GM18499 (cell line): ENCODE data around the gene CECR2.

Experiments
- ATAC-seq: cut with Tn5 transposase; IDR thresholded peaks from one replicate; pipeline ENCODE4 v1.9.1; 2021; ENCODE audit warnings: moderate number of reproducible peaks; ENCODE audit not compliant: insufficient read depth, unreplicated experiment

The CECR2 gene

DNA sequence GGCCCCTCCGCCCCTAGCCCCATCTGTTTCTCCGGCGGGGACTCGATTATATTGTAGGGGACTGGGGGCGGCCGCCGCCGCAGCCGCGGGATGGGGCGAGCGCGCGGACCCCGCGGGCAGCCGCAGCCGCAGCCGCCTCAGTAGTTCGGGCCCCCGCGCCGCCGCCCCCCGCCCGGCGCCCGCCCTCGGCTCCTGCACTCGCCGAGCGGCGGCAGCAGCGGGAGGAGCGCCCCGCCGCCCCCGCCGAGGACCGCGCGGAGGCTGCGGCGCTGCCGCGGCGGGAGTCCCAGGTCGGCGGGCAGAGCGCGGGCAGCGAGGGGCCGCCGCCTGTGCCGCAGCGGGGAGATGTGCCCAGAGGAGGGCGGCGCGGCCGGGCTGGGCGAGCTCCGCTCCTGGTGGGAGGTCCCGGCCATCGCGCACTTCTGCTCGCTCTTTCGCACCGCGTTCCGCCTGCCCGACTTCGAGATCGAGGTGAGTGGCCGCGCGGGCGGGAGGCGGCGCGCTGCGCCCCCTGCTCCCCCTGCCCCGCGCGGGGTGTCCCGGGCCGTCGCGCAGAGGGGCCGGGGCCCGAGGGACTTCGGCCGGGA, at the start of gene CECR2:
Gene CECR2 (plus strand): TSS at position 22 of the 587 bp plus-strand sequence. CDS start 324 bp downstream, at position 346.
- ATAC-seq: no peak

DNA sequence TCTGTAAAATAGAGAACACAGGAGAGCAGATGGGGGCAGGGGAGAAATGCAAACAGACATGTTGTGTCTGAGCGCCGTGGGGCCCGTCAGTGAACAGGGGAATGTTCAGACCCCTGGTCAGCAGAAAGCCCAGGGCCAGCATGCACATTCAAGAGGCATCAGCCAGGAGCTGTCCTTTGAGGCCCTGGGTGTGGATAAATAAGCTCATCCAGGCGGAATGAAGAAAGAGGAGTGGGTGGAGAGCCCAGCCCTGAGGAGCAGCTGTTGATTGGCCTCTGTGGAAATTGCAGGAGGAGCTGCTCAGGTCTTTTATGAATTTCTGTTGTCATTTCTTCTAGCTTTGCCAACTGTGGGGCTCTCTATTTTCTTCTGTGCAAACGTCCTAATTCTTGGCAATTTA, 49.7 kb upstream of the CECR2 start:
- ATAC-seq: no peak

DNA sequence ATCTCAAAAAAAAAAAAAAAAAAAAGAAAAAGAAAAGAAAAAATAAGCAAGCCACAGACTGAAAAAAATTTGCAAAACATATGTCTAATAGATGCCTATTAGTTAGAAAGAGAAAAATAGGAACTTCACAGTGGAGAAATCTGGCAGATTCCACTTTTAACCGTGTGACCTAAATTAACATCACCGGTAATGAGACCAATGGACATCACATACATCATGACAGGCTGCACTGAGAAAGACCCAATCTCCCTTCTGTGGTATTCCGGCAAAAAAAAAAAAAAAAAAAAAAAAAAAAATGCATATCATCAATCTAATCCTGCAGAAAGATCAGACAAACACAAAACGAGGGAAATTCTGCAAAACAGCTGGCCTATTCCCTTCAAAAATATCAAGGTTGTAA, 46.7 kb upstream of the CECR2 start:
- ATAC-seq: no peak

DNA sequence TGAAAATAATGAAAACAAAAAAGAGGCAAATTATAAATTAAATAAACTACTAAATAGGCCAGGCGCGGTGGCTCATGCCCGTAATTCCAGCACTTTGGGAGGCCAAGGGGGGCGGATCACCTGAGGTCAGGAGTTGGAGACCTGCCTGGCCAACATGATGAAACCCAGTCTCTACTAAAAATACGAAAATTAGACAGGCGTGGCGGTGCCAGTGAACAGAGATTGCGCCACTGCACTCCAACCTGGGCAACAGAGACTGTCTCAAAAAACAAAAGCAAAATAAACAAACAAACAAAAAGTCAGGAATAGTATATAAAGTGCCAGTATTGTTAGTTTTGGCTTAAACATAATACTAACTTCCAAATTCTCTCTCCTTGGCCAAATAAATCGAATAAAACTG, 37.6 kb upstream of the CECR2 start:
- no peak for ATAC-seq

DNA sequence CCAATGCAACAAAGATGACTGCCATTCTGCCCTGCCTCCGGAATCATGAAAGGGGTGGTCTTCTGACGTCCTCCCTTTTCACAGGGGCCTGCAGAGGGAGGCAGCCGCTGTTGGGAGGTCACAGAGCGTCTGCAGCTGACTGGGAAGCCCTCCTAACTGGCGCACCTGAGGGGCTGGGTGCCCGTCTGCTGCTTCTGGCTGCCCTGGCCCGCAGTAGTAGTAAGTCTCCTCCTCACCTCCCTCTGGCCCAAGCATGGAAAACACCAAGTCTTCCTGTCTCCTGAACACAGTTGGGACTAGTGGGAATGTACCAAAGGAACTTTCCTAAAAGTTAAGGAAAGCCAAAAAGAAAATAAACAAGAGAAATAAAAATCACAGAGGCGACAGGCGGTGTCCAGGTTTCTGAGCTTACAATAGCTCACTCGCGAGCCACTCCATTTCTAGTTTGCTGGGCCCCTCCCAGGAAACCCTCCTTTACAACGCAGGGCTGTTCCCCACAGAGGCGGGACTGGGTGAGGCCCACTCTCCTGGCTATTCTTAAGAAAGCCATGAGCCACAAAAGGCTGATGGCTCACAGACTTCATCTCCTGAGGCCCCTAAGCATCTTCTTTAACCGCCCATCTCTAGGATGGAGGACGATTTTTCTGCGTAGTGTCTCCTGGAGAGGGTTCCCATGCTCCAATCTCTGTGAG, 37.0 kb upstream of the CECR2 start:
- no peak for ATAC-seq

DNA sequence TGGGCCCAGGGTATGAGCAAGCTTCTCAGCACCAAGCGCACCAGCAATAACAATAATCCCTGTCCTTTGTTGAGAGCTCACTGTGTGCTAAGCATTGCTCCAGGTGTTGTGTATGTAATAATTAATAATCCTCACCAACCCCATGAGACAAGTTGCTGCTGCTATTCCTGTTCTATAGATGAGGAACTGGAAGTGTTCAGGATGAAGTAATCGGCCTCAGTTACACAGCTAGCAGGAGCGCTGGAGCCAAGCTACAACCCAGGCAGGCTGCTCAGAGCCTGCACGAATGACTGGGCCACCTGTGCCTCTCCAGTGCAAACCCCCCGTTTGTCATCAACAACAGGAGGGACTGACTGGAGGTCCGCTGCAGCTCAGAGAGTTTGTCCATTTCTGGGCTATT, 35.2 kb upstream of the CECR2 start:
- ATAC-seq: no peak

DNA sequence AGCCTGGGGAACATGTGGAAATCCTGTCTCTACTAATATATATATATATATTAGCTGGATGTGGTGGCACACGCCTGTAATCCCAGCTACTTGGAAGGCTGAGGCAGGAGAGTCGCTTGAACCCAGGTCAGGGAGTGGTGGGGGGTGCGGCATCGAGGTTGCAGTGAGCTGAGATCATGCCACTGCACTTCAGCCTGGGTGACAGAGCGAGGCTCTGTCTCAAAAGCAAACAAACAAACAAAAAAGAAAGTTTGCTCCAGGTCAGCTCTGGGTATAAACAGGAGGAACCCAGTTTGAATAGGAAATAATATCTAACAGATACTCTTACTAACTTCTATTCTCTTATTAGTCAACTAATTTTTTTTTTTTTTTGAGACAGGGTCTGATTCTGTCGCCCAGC, 34.3 kb upstream of the CECR2 start:
- no peak for ATAC-seq

DNA sequence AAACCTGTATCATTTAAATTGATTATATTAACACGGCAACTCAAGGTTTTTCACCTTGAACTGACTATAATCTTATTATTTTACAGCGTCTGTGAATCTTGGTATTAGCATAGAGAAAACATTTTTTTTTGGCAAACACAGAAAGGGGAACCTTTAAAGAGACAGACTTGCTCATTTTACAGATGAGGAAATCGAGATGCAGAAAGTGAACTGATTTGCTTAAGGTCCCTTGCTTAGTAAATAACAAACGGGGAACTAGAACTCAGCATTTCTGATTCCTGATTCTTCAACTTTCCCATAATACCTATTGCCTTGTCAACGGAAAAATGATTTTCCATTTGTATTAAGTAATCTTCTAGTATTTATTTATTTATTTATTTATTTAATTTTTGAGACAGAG, 33.2 kb upstream of the CECR2 start:
- no peak for ATAC-seq

DNA sequence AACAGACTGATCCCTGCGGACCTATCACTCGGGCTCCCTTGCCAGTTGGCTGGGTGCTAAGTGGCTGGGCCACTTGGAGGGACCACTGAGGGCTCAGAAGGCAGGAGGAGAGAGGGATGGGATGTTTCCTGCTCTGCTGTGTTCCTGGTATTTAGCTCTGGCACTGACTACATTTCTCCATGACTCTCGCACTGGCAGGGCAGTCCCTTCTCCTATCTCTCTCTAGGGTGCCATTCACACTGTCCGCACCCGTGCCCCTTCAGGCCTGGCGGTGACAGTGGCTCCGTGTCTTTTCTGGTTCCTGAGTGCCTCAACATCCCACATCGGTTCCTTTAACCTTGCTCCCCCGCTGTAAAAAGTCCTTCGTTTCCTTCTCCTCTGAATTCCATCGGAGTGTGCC, 31.6 kb upstream of the CECR2 start:
- ATAC-seq: no peak

DNA sequence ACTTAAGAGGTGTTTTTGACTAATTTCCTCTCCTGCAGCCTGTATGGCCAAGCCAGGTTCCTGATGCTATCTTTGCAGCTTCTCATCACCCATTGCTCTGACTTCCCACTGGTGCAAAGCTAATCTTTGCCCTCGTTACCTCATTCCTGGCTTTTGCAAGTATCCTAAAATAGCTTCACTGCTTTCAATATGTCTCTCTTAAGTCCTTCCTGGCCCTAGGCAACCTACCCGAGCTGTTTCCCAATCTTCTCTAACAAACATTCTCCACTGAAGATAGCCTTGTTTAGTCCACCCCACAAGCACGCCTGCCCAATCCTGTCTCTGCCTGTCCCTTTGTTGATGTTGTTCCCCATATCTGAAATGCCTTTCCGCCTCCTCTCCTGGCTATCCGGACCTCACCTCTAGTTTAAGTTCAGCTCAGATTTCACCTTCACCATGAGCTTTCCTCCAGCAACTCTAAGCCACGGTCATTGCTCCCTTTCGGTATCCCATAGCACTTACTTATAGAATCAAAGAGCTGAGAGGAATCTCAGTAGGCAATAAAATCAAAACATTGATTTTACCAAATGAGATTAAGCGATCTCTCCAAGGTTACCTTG, 30.1 kb upstream of the CECR2 start:
- ATAC-seq: no peak

DNA sequence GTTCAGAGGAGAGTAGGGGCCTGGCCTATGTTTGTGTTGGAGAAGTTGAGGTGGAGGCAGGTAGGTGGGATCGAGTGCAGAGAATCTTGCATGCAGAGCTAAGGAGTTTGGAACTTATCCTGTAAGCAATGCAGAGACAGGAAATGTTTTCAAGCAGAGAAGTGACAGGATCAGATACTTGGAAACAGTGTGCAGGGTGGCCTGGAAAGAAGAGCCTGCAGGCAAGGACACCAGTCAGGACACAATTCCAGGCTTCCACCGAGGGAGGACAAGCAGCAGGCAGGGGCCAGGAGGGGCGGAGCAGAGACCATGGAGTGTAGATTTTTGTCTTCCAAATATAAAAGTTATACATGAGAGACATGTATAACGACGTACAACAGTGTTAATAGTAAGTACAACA, 26.9 kb upstream of the CECR2 start:
- ATAC-seq: no peak

DNA sequence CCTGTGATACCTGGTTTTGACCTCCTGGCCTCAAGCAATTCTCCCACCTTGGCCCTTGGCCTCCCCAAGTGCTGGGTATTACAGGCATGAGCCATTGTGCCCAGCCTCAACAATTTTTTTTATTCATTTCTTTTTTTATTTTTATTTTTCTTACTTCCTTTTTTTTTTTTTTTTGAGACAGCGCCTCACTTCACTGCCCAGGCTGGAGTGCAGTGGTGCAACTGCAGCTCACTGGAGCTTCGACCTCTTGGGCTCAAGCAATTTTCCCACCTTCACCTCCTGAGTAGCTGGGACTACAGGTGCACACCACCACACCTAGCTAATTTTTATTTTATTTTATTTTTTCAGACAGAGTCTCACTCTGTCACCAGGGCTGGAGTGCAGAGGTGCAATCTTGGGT, 25.5 kb upstream of the CECR2 start:
- no peak for ATAC-seq

DNA sequence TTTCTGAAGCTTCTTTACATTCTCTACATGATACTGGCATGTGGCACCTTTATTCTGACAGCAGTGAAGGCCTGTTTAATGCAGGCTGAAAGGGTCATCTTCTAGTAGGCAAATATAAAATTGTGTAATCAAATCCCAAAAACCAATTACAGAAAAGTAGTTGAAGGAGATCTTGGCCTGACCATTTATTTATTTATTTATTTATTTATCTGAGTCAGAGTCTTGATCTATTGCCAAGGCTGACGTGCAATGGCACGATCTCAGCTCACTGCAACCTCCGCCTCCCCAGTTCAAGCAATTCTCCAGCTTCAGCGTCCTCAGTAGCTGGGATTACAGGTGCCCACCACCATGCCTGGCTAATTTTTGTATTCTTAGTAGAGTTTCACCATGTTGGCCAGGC, 22.7 kb upstream of the CECR2 start:
- ATAC-seq: no peak

DNA sequence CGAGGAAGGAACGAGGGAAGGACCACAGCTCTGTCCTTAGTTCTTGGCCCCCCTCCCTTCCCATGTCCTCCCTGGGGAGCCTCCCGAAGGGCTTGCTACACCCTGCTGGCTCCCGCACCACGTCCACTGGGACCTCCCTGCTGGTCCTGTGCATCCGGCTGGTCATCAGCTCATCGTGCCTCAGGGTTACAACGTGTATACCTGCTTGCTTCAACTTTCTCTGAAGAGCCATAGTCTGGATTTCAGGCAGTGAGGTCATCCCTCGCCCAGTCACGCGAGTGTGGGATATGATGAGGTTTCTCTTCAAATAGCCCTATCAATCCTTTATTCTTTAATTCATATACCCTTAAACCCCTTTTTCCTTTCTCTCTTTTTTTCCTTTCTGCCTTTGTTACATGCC, 21.5 kb upstream of the CECR2 start:
- no peak for ATAC-seq

DNA sequence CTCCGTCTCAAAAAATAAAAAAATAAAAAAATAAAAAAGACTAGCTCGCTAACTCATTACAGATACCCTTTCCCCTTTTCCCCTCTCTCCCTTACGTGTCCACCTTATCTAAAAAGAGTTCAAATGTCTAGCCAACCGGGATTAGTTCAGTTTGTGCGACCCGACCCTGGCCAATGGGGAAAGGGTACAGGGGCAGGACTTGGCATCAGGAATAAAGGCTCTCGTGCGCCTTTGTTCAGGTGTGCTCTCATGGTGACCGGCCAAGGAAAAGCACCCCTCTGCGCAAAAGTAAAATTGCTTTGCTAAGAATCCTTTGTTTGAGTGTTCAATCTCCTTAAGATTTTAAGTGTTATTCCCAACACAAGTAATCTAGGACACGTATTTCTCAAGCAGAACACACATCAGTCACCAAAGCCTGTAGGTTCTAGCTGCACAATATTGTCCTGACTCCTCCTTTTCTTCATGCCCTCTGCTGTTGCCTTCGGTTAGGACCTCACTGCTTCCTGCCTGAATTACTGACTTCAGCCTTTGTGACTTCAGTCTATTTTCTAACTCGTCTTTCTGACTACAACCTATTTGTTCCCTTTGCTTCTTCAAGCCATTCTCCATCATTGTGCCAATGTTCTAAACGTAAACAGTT, 20.7 kb upstream of the CECR2 start:
- ATAC-seq: no peak

DNA sequence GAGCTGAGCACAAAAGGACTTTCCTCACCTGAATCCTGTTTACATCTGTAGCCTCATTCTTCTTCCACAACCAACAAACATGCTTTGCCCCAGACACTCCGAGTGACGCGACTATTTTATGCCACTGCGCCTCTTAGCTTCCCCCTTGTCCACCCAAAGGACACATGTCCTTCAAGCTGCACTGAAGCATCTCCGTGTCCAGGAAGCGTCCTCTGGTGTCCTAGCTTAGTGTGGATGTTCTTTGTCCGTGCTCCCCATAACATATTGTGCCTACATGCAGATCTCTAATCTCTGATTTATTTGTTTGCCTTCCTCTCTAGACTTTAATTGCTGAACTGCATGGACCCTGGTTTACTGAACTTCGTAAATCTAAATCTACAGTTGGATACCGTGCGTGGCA, 20.1 kb upstream of the CECR2 start:
- ATAC-seq: no peak

DNA sequence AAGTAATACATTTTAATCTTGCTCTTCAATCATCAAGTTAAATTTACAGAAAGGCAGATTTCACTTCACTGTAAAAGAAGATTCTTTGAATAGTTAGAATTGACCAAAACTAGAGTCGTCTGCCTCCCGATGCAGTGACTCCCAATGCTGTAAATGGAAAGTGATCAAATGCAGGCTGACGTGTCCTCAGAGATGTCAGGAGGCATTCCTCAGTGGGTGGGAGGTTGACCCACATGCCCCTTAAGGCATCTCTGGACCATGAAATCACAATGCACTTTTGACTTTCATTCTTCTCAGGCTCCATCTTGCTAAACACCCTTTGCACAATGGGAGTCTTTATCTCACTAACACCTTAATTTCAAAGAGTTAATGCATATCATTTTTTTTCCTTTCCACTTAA, 19.0 kb upstream of the CECR2 start:
- no peak for ATAC-seq

DNA sequence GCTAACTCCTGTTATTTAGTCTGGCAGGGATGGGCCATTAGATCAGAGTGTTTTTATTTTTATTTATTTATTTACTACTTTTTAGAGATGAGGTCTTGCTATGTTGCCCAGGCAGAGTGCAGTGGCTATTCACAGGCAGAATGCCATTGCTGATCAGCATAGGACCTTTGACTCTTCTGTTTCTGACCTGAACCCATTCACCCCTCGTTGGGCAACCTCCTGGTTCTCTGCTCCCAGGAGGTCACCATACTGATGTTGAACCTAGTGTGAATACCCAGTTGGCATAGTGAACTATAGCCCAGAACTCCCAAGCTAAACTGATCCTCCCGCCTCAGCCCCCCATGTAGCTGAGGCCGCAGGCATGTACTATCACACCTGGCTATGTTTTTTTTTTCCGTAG, 16.5 kb upstream of the CECR2 start:
- no peak for ATAC-seq

DNA sequence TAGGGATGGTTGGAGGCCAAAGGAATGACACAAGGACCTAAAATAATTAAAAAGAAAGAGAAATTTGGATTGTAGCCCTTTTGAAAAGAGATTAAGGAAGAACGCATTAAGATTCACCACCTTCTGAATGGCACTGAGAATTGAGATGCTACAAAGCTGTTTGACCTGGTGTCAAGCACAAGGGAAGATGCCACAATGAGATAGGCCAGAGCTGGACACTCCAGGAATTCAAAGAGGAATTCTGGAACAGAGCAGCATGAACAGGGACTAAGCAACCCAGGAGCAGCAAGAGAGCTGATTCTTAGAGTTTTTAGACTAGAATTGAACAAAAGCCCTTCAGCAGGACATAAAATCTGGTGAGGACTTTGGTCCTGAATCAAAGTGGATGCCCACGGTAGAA, 11.6 kb upstream of the CECR2 start:
- no peak for ATAC-seq

DNA sequence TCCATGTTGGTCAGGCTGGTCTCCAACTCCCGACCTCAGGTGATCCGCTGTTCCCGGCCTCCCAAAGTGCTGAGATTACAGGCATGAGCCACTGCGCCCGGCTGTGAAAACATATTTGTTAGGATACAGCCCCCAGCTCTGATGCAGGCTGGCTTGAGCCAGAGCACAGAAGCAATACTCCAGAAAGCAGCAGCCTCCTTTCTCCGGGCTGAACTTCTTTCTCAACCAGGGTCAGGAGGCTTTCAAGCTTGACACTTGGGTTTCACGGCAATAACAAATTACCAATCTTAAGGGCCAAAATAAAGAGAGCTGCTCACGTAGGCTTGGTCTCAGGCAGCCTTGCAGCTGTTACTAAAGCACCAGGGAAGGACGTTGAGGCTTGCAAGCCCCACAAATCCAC, 10.8 kb upstream of the CECR2 start:
- ATAC-seq: no peak

DNA sequence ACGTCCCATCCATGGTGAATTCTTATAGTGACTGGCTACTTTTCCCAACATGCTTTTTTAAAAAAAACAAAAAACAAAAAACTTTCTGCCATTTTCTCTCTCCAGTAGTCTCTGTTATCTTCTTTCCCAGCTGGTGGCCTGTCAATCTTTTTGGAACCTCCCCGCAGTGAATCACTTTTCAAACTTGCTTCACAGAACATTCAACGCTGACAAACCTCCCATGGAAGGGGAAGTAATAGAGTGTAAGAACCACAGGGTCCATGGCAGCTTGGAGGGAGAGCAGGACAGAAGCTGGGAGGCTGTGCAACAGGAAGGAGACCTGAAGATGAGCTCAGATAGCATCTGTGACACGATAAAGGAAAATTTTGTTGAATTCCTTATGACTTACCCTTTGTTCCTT, 9.8 kb upstream of the CECR2 start:
- no peak for ATAC-seq

DNA sequence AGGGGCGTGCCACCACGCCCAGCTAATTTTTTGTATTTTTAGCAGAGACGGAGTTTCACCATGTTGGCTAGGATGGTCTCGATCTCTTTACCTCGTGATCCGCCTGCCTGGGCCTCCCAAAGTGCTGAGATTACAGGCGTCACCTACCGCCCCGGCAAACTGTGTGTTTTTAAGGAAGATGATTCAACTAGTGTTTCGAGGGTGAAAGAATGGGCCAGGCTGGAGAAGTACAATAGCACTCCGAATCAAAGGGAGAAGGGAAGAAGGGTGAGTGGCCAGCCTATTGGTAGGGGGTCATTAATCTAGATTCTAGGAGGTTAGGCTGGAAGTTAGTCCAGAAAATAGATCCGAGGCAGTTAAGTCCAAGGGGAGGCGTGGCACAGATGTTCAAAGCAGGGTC, 2.9 kb upstream of the CECR2 start:
- ATAC-seq: no peak
